K562 (cell line): ENCODE data around the gene XPNPEP1.

Experiments used
- CTCF ChIP-seq, 3 experiments: IDR thresholded peaks in 2 of 3; conservative IDR thresholded peaks in 1 of 3; 2 replicates each; pipeline ENCODE4 v1.5.1; 2011 to 2012; ENCODE audit warnings: low read length in 3 of 3, mild to moderate bottlenecking in 3 of 3, control low read depth in 2 of 3, improper control_type of control experiment in 1 of 3, inconsistent platforms in 1 of 3, low read depth in 1 of 3, mixed read lengths in 1 of 3, moderate library complexity in 1 of 3; ENCODE audit not compliant: insufficient read depth in 2 of 3
- ELK1 ChIP-seq: sonication (generic); formaldehyde crosslinking; IDR thresholded peaks from 2 replicates; pipeline ENCODE4 v1.8.1; 2022; ENCODE audit warnings: missing genetic modification reagents
- EP300 ChIP-seq: IDR thresholded peaks from 2 replicates; pipeline ENCODE4 v1.6.1; 2012; ENCODE audit warnings: low read length, improper control_type of control experiment
- ETS2 ChIP-seq: IDR thresholded peaks from 2 replicates; pipeline ENCODE4 v1.6.1; 2016; ENCODE audit warnings: borderline replicate concordance, missing genetic modification characterization, mild to moderate bottlenecking, moderate library complexity, missing compliant biosample characterization; ENCODE audit not compliant: poor library complexity, severe bottlenecking
- FOXJ3 ChIP-seq: sonication (generic); formaldehyde crosslinking; IDR thresholded peaks from 2 replicates; pipeline ENCODE4 v1.4.0; 2020; ENCODE audit warnings: mild to moderate bottlenecking, missing genetic modification reagents
- HNRNPH1 ChIP-seq: fragments of 200-400 bp; formaldehyde crosslinking; optimal IDR thresholded peaks from 2 replicates; pipeline ENCODE3; 2017; ENCODE audit warnings: low read depth, mild to moderate bottlenecking, low read length, moderate library complexity
- MEF2A ChIP-seq: IDR thresholded peaks from 2 replicates; pipeline ENCODE4 v1.6.1; 2011; ENCODE audit warnings: low read depth, mild to moderate bottlenecking, low read length, moderate library complexity; ENCODE audit not compliant: control insufficient read depth
- NRF1 ChIP-seq, 2 experiments: fragments of 450-650 bp; IDR thresholded peaks in 1 of 2; conservative IDR thresholded peaks in 1 of 2; 2 replicates each; pipeline ENCODE4 v1.6.1; 2014; ENCODE audit warnings: mild to moderate bottlenecking in 2 of 2
- TCF7L2 ChIP-seq: fragments of 150-350 bp; IDR thresholded peaks from 2 replicates; pipeline ENCODE4 v1.6.1; 2016; ENCODE audit warnings: low read depth, mild to moderate bottlenecking, low read length, moderate library complexity
- ZNF449 ChIP-seq: fragments of 250-450 bp; sonication (Bioruptor Pico); IDR thresholded peaks from 2 replicates; pipeline ENCODE4 v1.8.0; 2022; ENCODE audit warnings: moderate library complexity, mild to moderate bottlenecking, inconsistent platforms
- ZNF740 ChIP-seq, 3 experiments: fragments of 200-800 bp in 1 of 3; sonication (Bioruptor generic) in 1 of 3; sonication (generic) in 1 of 3; formaldehyde crosslinking in 1 of 3; IDR thresholded peaks; 2 replicates each; pipeline versions ENCODE4 v1.6.1 to v1.8.0; 2016 to 2022; ENCODE audit warnings: mild to moderate bottlenecking in 2 of 3, missing compliant biosample characterization in 2 of 3, missing genetic modification characterization in 2 of 3, missing genetic modification reagents in 1 of 3

- TF ChIP-seq ELK1 (CRISPR knock-in tag), result no peak
- no peak for TF ChIP-seq HNRNPH1
- no peak for TF ChIP-seq TCF7L2
- TF ChIP-seq NRF1 (conservative IDR thresholded peaks at IDR 0.05 in 1 of 2, IDR thresholded peaks at IDR 0.05 in 1 of 2), result no peak
- TF ChIP-seq EP300, result no peak
- TF ChIP-seq CTCF (IDR thresholded peaks at IDR 0.05 in 2 of 3, conservative IDR thresholded peaks at IDR 0.05 in 1 of 3; ENCODE audit: insufficient read depth in 2 of 3, low read depth in 1 of 3, low read length in 3 of 3), result no peak
- TF ChIP-seq ZNF449 (CRISPR knock-in tag), result no peak
- no peak for TF ChIP-seq ZNF740 (CRISPR knock-in tag; IDR thresholded peaks at IDR 0.05)
- no peak for TF ChIP-seq ZNF740 (tag; IDR thresholded peaks at IDR 0.05)
- no peak for TF ChIP-seq ETS2 (tag)
- no peak for TF ChIP-seq FOXJ3 (CRISPR knock-in tag)
- no peak for TF ChIP-seq MEF2A
Measured at GRCh38 chr10:109891105-109891504, 32.2 kb downstream of the XPNPEP1 start.
